Activated naive CD4-positive, alpha-beta T cell treated with anti-CD3 and anti-CD28 coated beads, Interleukin-2, amount 50 U/mL, for 16 hours (primary cell): ENCODE data around the gene REELD1.

Experiments used
- DNase-seq: peaks from one replicate; pipeline ENCODE4 v3.0.0-alpha.2; 2020

REELD1 gene

DNA sequence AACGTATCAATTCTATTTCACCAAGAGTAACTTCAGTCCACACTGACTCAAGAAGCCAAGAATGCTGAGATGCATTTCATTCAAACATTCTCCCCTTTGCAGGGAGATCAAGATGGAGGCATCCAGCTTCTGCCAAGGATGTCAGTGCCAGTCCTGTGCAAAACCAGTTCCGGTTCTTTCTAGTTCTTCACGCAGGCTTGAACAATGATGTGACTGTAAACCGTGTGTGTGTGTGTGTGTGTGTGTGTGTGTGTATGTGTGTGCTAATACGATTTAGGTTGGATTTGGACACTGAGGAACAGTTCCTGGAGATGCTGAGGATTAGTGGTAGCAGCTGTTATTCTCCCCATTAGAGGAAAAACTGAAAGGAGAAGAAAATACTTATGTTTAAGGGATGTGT lies at the start of gene REELD1:
Gene REELD1, plus strand, starts transcription at position 301 of the 400 bp plus-strand sequence. CDS start 2,415 bp downstream, outside the sequence.
- no peak for DNase-seq

- DNase-seq: no peak
Observed at GRCh38 chr4:146165221-146165620, 49.1 kb upstream of the REELD1 start.

GRCh38 chr4:146165840-146166239 lies 48.5 kb upstream of the REELD1 start:
- no peak for DNase-seq

GRCh38 chr4:146170149-146170548 lies 44.2 kb upstream of the REELD1 start:
- DNase-seq: no peak

- DNase-seq: peak; percentile 87
Observed at GRCh38 chr4:146175541-146176453, 38.5 kb upstream of the REELD1 start, which contains the start of gene LSM6. Gene LSM6, plus strand, starts transcription at chr4:146175718. Its CDS starts 7,204 bp downstream, at chr4:146182922.

GRCh38 chr4:146176891-146177290 lies 37.4 kb upstream of the REELD1 start:
- DNase-seq: no peak

GRCh38 chr4:146178126-146178525 lies 36.2 kb upstream of the REELD1 start:
- no peak for DNase-seq

- no peak for DNase-seq
Observed at GRCh38 chr4:146179784-146180370, 34.5 kb upstream of the REELD1 start.

GRCh38 chr4:146182443-146182842 lies 31.9 kb upstream of the REELD1 start:
- no peak for DNase-seq

DNA sequence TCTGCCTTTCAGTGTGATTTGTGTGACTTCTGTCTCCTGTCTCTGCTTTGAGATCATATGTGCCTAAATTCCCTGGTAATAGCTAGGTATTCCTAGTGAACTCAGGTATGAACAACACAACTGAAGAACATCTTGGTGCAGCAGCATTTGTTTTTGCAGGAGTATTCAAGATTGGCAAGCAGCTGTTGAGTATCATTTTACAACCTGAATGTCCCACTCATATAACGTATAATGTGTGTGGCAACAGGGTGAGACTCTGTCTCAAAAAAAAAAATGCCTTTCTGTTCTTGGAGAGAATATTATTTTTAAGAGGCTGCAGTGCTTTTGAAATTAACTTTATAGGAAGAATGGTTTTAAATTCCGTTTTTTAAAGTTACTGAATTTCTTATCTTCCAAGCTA lies 31.1 kb upstream of the REELD1 start:
- DNase-seq: no peak

DNA sequence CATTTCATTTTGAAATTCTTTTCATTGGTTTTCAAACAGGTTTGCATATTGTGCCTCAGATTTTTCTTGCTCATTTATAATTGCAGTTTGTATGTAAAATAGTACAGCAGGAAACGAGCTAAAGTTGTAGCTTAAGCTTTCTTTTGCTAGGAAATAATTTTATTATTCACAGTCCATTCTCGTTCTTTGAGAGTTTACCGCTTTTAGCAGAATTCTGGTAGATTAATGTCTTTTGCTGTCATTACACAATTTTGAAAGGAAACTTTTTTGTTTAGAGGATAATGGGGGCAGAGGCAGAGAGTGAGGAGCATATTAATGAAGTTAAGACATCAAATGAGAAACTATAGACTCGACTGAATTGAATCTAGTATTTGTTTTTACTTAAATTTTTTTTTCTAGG lies 28.3 kb upstream of the REELD1 start:
- DNase-seq: no peak

- no peak for DNase-seq
Observed at GRCh38 chr4:146186596-146186995, 27.7 kb upstream of the REELD1 start.

- DNase-seq: no peak
Observed at GRCh38 chr4:146190456-146190855, 23.9 kb upstream of the REELD1 start.

DNA sequence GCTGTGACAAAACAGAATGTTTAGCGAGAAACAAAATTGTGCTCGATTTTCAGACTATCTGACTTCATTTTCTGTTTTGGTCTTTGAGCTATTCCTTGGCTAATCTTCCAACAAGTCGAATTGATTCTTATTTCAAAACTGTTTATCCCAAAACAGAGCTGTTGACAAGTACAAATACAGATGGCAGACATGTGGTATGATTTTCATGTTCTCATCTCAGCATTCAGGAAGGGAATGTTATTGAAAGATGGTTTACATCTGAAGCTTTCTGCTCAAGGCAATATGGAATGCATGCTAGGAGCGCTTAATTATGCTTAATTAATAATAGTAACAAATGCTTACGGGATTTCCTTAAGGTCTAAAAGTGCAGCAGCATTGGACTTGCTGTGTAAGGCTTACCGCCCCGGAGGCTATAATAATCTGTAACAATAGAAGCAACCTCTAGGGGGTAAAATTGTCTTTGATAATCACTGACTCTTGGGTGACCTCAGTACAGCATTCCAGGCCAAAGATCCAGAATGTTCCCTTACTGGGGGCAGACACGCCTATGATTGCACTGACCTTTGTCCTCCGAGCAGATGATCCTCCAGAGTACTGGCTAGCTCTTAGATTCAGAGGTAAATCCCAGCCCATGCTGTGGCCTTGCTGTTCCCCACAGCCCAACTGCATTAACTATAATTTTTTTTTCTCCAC lies 22.4 kb upstream of the REELD1 start:
- DNase-seq: no peak

DNA sequence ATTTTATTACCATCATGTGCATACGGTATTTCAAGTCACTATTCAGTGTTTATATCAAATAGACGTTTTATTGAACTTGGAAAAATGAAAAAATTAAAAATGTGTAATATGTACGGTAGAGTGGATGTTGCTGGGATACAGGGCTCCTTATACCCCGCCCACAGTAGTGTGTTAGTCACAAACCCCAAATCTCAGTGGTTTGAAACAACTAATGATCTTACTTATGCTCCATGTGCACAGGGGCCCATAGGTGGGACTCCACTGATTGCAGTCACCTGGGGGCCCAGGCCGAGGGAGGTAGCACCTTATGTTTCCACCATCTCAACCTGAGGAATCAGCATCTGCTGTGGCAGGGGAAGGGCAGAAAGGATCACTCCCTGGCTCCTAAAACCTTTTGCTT lies 20.7 kb upstream of the REELD1 start:
- DNase-seq: no peak

- DNase-seq: no peak
Observed at GRCh38 chr4:146194212-146194611, 20.1 kb upstream of the REELD1 start.

DNA sequence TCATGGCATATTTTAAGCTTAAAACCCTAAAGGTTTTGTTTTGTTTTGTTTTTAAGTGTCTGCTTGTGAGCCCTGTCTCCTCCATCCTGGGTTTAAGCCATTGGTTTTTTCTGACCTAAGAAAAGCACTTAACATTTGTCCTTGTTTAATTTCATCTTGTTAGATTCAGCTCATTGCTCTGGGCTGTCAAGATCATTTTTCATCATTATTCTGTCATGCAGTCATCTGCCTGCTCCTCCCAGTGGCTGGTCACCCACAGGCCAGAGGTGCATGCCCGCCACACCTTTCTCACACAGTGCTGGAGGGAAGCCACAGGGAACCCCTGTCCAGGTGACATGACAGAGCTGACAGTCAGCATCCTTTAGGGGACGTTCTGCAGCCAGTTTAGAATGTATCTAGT lies 11.7 kb upstream of the REELD1 start:
- DNase-seq: no peak

DNA sequence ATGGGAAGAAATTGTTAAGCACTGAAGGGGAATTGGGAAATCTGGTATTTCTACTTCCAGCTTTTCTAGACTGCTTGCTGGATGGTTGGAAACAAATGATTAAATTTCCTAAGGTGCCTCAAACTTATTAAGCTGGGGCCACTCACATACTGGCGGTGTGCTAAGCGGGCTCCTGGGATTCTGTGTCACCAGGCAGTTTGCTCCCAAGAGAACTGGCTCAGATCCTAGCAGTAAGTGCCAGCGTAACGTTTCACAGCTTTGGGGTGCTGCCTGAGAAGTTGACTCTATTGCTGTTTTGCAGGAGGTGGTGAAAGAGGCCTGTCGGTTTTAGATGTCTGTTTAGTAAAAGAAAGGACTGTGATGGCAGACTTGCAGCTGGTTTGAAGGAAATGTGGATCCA lies 6.9 kb upstream of the REELD1 start:
- DNase-seq: no peak

GRCh38 chr4:146210890-146211289 lies 3.4 kb upstream of the REELD1 start:
- DNase-seq: no peak

DNA sequence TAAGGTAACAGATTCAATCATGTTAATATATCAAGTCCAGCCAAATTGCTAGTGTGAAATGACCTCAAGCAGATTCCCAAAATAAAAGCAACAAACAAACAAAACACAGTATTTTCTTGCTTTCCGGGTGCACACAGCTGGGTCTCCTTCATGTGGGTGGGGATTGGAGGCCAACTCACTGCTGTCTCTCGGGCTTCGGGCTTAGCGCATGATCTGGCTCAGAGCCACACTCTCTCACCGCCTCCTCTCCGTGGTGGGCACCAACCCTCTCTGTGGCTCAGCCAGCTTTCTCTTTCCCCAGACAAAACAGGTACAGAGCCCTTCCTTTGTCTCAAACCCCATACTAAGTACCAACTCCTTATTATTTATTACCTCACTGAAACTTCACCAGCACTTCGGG lies 2.9 kb upstream of the REELD1 start:
- DNase-seq: no peak

GRCh38 chr4:146212781-146213180 lies 1.6 kb upstream of the REELD1 start:
- DNase-seq: no peak

- no peak for DNase-seq
Observed at GRCh38 chr4:146222313-146222712, 8.0 kb downstream of the REELD1 start.

DNA sequence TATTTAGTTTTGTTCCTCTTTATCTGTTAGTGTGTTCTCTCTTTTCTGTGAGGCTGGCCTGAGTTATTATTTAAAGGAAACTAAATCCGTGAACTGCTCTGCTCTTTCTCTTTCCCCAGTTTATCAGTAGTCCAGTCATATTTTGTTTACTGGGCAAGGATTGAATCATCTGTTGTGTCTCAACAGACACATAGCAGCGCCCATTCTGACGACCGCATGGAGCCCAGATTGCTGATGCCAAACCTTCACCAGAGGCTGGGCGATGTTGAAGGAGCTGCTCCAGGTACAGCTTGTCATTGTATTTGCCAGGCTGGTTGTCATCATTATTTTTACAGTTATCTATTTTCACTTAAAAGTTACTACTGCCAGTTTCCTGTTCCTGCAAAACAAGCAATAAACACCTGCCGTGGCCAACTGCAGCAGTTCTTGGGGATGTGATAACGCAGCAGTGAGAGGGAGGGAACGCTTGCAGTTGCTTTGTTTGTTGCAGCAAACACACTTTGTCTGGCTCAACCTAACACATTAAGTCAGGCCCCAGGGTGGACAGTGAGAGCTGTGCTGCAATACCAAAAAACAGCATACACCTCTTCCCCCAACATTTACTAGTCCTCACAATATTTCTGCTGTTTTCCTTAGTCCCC lies 10.1 kb downstream of the REELD1 start:
- no peak for DNase-seq
